ENCODE results near the gene LYZL6.
"Not testable (repeated sequence)": the region's sequence is repeated elsewhere in the genome, so short reads cannot be mapped to it uniquely, and the experiment has no call there.

LYZL6 gene

DNA sequence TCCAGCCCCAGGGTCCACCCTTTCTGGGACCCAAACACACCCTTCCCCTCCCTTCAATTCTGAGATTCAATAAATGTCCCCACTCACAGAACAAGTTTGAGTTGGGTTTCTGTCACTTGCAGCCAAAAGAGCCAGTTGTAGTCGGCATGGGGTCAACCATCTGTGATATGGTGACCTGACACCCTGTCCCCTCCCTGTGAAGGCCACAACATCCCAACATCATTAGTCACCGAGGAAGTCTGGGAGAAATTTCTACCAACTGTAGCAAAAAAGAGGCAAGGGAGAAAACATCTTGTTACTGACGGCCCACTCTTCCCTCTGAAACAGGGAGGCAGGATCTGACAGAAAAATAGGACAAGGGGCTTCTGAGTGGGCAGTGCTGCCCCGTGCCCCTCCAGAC lies 638 bp upstream of the LYZL6 start:
- no peak for DNase-seq

DNA sequence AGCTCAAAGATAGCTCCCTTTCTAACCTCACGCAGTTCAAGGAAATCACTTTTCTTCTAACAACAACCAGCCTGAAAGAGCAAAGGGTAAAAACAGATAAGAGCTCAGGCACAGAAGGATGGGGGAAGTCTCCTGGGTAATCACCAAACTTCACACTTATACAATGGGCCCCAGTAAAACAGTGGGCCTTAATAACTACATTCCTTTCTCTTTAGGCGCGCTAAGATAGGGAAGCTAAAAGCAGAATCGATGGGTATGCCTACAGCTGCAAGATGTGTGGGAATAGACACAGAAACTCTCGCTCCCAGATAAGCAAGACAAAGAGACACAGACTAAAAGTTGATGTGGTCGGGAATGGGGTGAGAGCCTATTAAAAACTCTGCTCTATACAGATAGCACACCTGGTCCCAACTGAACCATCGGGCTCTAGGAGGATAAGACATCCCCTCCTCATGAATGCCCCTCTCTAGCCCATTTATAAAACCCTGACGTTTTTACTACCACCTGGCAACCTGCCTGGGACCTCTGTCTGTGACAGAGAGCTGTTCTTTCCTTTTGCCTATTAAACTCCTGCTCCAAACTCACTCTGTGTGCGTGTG lies 826 bp downstream of the LYZL6 start:
- no peak for DNase-seq

GRCh38 chr17:35938492-35938891 lies 5.0 kb downstream of the LYZL6 start:
- DNase-seq: not testable (repeated sequence)

- DNase-seq: no peak
Measured at GRCh38 chr17:35936063-35936462, 7.5 kb downstream of the LYZL6 start.

GRCh38 chr17:35934760-35935159 lies 8.8 kb downstream of the LYZL6 start:
- no peak for DNase-seq

GRCh38 chr17:35932586-35932985 lies 10.9 kb downstream of the LYZL6 start:
- DNase-seq: peak; percentile 9

GRCh38 chr17:35931794-35932425 lies 11.6 kb downstream of the LYZL6 start:
- DNase-seq: peak; percentile 11

DNA sequence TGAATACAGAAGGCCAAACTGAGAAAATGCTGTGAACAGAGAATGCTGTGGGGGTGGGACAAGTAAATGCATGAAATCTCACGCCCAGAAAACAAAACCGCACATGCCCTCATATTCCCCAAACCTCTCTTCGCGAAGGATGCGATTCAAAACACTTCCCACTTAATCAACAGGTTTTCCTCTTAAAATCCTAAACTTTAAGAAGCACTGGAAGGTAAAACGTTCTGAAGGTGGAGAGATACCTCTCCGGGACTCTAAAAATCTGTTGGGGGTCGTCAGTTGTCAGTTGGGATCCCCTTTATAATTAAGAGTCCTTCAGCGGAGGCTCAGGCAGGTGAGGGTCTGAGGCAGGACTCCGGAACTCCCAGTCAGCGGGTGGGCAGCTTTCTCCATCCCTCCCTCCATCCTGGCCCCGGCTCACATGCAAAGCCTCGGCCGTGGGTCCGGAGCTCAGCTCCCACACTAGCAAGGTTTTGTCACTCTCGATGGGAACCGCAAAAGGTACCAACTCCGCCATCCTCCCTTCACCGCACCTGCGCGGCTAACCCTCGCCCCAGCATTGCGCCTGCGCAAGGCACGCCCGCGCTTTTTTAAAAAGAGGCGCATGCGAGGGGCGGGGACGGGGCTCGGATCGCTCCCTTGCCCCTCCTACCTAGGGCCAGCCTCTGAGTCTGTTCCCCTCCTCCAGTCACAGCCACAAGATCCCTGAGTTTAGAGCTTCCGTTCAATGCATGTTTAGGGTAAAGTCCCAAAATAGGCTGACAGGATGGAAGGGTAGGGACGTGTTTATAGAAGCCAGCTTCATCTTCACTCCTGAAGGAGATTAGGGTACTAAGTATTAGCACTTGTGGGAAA lies 13.1 kb downstream of the LYZL6 start, which contains the start of gene RDM1:
Gene RDM1, minus strand, starts transcription at position 563 of the 855 bp plus-strand sequence. Its CDS starts 46 bp downstream, at position 517.
- DNase-seq: peak; percentile 57

GRCh38 chr17:35927714-35928113 lies 15.8 kb downstream of the LYZL6 start:
- DNase-seq: no peak

DNA sequence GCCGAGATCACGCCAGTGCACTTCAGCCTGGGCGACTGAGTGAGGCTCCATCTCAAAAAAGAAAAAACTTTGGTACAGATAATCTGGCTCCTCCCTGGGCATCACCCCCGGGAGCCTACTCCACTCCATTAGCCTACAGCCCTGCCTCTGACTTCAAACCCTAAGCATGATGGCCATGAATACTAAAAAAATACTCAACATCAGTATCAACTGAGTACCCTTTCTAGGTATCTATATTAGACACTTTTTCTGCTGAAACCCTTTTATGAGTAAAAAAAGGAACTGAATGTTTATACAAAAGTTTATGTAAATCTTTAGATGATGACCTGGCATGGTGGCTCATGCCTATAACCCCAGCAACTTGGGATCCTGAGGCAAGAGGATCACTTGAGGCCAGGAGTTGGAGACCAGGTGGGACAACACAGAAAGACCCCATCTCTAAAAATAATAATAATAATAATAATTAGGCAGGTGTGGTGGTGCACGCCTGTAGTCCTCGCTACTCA lies 19.9 kb downstream of the LYZL6 start:
- no peak for DNase-seq

DNA sequence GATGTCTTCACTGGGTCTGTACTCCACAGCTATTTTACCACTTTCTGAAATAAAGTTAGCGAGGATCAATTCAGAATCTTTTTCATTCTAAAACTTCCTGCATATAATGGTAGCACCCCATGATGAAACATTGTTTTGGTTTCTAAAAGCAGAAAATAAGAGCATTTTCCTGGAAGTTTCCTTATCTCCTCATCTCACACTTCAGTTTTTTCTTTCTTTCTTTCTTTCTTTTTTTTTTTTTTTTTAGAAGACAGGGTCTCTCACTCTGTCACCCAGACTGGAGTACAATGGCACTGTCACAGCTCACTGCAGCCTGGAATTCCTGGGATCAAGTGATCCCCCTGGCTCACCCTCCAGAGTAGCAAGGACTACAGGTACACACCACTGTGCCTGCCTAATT lies 23.3 kb downstream of the LYZL6 start:
- no peak for DNase-seq

GRCh38 chr17:35918665-35919064 lies 24.8 kb downstream of the LYZL6 start:
- no peak for DNase-seq

DNA sequence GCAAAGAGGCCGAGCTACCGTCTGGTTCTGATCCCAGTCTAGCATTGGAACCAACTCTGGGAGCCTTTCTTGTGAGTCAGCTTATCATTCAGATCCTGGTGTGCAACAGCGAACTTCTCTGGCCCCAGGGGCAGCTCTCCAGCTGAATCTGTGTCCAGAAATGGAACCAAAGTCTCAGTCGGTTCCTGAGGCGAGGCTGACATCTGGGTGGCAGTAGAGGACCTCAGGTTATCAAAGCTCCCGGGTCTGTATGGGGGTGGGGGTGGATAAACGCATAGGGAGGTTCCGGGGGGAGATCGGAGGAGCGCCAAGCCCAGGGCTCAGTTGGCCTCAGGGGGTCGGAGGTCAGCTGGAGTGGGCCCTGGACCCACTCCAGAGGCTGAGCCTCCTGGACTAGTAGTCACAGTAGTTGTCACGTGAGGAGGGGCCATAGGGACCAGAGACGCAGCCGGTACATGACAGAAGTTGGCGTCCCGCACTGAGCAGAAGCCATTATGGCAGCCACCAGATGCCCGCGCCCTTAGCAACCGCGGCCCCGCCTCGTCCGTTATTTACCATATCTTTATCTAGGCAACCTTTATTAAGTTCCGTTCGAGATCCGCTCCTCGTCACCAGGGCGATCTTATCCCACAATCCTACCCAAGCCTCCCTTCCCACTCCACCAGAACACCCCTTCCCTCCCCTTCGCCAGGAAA lies 25.8 kb downstream of the LYZL6 start:
- no peak for DNase-seq

DNA sequence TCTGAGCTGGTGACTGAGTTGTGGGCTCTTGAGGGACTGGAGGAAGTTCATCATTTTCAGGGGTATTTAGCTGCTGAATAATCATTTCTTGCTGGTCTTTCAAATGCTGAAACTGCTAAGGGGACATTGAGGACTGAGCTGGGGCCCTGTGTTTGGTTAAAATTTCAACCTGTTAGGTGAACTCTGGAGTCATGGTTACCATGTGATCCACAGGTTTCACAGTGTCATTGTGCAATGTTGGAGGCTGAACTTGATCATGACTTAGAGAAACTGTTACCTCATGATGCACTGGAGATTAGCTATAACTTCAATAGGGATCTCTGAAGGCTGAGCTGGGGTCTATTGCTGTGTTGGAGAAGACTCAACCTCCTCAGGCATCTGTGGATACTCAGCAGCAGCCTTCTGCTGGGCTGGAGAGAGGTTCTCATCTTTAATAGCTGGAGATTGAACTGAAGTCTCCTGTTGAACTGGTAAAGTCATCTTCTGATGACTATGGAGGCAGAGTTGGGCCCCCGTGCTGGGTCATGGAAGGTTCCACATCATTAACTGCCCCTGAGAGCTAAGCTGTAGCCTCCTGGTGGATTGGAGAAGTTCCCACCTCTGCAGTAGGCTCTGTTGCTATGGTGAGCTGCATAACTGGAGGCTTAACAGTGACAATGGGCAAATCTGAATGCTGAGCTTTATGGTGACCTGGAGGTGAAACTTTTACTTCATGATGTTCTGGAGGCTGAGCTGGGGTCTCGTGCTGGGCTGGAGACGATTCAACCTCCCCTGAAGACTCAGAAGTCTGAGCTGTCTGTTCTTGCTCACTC lies 28.2 kb downstream of the LYZL6 start:
- no peak for DNase-seq

- no peak for DNase-seq
Measured at GRCh38 chr17:35914354-35914753, 29.2 kb downstream of the LYZL6 start.

GRCh38 chr17:35913609-35914008 lies 29.9 kb downstream of the LYZL6 start:
- DNase-seq: no peak

GRCh38 chr17:35912942-35913341 lies 30.6 kb downstream of the LYZL6 start:
- no peak for DNase-seq

DNA sequence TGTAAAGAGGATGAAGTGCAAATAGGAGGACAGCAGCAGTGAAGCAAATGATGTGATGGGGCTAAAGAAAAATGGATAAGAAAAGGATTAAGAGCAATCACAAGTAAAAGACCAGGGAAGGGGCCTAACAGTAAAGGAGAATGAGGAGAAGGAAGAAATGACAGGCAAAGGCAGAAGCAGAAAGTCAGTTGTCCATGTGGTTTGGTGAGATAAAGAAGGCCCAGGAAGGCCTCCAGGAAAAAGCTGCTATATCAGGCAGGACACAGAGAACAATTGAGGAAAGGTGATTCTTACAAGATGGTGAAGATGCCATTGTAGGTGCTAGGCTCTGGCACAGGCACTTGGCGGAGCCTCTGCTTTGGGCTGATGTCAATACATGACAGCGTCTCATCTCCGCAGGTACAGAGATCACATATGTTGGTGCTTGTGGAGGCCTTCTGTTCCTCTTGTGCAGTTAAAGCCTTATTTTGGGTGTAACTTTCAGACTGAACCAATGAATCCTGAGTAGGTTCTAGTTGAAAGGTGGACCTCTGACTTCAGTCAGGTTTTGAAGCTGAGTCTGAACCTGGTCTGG lies 31.1 kb downstream of the LYZL6 start:
- DNase-seq: no peak

DNA sequence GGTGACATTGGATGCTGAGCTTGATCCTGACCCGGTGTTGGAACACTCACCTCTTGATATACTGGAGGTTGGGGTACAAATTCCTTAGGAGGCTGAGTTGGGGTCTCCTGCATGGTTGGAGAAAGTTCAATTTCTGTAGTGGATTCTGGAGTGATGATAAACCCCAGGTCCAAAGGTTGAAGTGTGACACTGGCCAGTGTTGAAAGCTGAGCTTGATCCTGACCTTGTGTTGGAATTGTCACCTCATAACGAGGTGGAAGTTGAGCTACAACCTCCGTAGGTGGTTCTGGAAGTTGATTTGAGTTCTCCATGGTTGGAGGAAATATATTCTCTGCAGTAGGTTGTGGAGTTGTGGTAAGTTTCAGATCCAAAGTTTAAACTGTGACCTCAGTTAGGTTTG lies 34.1 kb downstream of the LYZL6 start:
- DNase-seq: no peak

GRCh38 chr17:35907691-35908090 lies 35.8 kb downstream of the LYZL6 start:
- no peak for DNase-seq

- DNase-seq: no peak
Measured at GRCh38 chr17:35906926-35907637, 36.4 kb downstream of the LYZL6 start.
